ENCODE data around the gene MGAT1. TPM values are rescaled to one million over a fixed set of nuclear protein-coding genes. Genes with fewer than 3 reads are reported as not detected.

The MGAT1 gene
- total RNA-seq, 1 donor from 2014 or later = 137 TPM

GRCh38 chr5:180808461-180809000 lies 5.9 kb upstream of the MGAT1 start:
- peak overlapping the region; percentile 97 for H3K4me3 Mint-ChIP-seq (ENCODE audit: unreplicated experiment)
- no peaks in the 10 kb centered on the region for H3K27me3 Mint-ChIP-seq (ENCODE audit: unreplicated experiment)
- no peaks in the 10 kb centered on the region for H3K36me3 Mint-ChIP-seq (ENCODE audit: unreplicated experiment)
- H3K27ac Mint-ChIP-seq (ENCODE audit: unreplicated experiment) = peak overlapping the region; percentile 71
- H3K9me3 Mint-ChIP-seq (ENCODE audit: unreplicated experiment) = no peaks in the 10 kb centered on the region
- peaks cover 58% of the 10 kb centered on the region for H3K4me1 Mint-ChIP-seq (ENCODE audit: unreplicated experiment)
- DNase-seq (ENCODE audit: extremely low spot score, unreplicated experiment) = no peak
- TF ChIP-seq, protein P1, sequence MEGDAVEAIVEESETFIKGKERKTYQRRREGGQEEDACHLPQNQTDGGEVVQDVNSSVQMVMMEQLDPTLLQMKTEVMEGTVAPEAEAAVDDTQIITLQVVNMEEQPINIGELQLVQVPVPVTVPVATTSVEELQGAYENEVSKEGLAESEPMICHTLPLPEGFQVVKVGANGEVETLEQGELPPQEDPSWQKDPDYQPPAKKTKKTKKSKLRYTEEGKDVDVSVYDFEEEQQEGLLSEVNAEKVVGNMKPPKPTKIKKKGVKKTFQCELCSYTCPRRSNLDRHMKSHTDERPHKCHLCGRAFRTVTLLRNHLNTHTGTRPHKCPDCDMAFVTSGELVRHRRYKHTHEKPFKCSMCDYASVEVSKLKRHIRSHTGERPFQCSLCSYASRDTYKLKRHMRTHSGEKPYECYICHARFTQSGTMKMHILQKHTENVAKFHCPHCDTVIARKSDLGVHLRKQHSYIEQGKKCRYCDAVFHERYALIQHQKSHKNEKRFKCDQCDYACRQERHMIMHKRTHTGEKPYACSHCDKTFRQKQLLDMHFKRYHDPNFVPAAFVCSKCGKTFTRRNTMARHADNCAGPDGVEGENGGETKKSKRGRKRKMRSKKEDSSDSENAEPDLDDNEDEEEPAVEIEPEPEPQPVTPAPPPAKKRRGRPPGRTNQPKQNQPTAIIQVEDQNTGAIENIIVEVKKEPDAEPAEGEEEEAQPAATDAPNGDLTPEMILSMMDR (IDR thresholded peaks at IDR 0.05) = no peak

DNA sequence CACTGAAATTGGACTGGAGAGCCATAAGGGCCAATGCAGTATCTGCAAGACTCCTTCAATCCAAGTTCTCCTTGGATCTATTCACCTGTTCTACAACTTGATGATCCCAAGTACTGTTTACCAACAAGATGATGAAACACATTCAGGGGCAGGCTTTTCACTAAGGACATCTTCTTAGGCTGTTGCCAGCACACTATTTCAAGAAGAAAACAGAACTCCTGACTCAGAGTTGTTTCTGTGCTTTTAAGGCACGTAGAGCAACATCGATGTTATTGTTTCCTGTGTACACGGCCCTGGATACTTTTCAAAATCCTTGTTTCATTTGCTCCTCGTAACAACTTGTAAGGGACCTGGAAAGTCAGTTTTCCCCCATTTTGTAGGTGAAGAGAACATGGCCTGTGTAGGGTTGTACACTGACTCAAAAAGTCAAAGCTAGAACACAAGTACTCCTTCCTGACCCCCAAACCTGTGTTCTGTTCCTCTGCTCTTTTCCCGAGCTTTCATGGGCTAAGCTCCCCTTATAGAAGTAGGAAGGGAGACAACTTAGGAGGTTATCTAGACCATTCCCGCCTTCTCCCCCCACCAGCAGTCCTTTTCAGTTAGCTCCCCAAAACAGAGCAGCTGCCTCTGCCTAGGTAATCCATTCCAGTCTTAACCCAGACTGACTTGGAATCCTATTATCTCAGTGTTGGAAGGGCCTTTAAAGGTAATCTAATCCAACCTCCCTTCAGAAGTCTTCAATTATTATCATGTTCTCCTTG lies 5.2 kb upstream of the MGAT1 start:
- H3K4me1 Mint-ChIP-seq (ENCODE audit: unreplicated experiment) = peaks cover 63% of the 10 kb centered on the region
- peak overlapping the region; percentile 97 for H3K4me3 Mint-ChIP-seq (ENCODE audit: unreplicated experiment)
- no peaks in the 10 kb centered on the region for H3K36me3 Mint-ChIP-seq (ENCODE audit: unreplicated experiment)
- H3K27me3 Mint-ChIP-seq (ENCODE audit: unreplicated experiment) = no peaks in the 10 kb centered on the region
- TF ChIP-seq, protein P1 (IDR thresholded peaks at IDR 0.05) = no peak
- peak overlapping the region; percentile 71 for H3K27ac Mint-ChIP-seq (ENCODE audit: unreplicated experiment)
- no peaks in the 10 kb centered on the region for H3K9me3 Mint-ChIP-seq (ENCODE audit: unreplicated experiment)
- no peak for DNase-seq (ENCODE audit: extremely low spot score, unreplicated experiment)

- peaks cover 63% of the 10 kb centered on the region for H3K4me1 Mint-ChIP-seq (ENCODE audit: unreplicated experiment)
These were observed 4.4 kb upstream of the MGAT1 start for GRCh38 chr5:180807046-180807445.

GRCh38 chr5:180806351-180807011 lies 3.9 kb upstream of the MGAT1 start:
- DNase-seq (ENCODE audit: extremely low spot score, unreplicated experiment) = no peak
- peaks cover 64% of the 10 kb centered on the region for H3K4me1 Mint-ChIP-seq (ENCODE audit: unreplicated experiment)
- H3K4me3 Mint-ChIP-seq (ENCODE audit: unreplicated experiment) = peak overlapping the region; percentile 10
- TF ChIP-seq, protein P1 (IDR thresholded peaks at IDR 0.05) = no peak
- peak overlapping the region; percentile 60 for H3K27ac Mint-ChIP-seq (ENCODE audit: unreplicated experiment)
- no peaks in the 10 kb centered on the region for H3K27me3 Mint-ChIP-seq (ENCODE audit: unreplicated experiment)
- H3K36me3 Mint-ChIP-seq (ENCODE audit: unreplicated experiment) = no peaks in the 10 kb centered on the region
- no peaks in the 10 kb centered on the region for H3K9me3 Mint-ChIP-seq (ENCODE audit: unreplicated experiment)

More at GRCh38 chr5:180807046-180807445, 4.4 kb upstream of the MGAT1 start:
- Mint-ChIP-seq H3K4me3 (ENCODE audit: unreplicated experiment) (peak overlapping the region; percentile 10), H3K27ac (ENCODE audit: unreplicated experiment) (peak overlapping the region; percentile 60), H3K9me3 (ENCODE audit: unreplicated experiment) (no peaks in the 10 kb centered on the region), H3K27me3 (ENCODE audit: unreplicated experiment) (no peaks in the 10 kb centered on the region), H3K36me3 (ENCODE audit: unreplicated experiment) (no peaks in the 10 kb centered on the region)
- TF ChIP-seq, protein P1 (IDR thresholded peaks at IDR 0.05) = no peak
- DNase-seq (ENCODE audit: extremely low spot score, unreplicated experiment) = no peak

- peaks cover 76% of the 10 kb centered on the region for H3K4me1 Mint-ChIP-seq (ENCODE audit: unreplicated experiment)
- TF ChIP-seq, protein P1 (IDR thresholded peaks at IDR 0.05) = no peak
- H3K36me3 Mint-ChIP-seq (ENCODE audit: unreplicated experiment) = peaks cover 2% of the 10 kb centered on the region
- DNase-seq (ENCODE audit: extremely low spot score, unreplicated experiment) = no peak
- H3K27me3 Mint-ChIP-seq (ENCODE audit: unreplicated experiment) = no peaks in the 10 kb centered on the region
- H3K27ac Mint-ChIP-seq (ENCODE audit: unreplicated experiment) = no peak overlapping the region
- H3K9me3 Mint-ChIP-seq (ENCODE audit: unreplicated experiment) = no peaks in the 10 kb centered on the region
- H3K4me3 Mint-ChIP-seq (ENCODE audit: unreplicated experiment) = no peak overlapping the region
These were observed 1.6 kb upstream of the MGAT1 start for GRCh38 chr5:180804129-180804618.

All from osteocyte (in vitro differentiated cells).